ENCODE measurements around the gene NHERF1. TPM values are rescaled to one million over a fixed set of nuclear protein-coding genes. Genes with fewer than 3 reads are reported as not detected.

NHERF1 gene
- total and polyA plus RNA-seq, 2 of the 13 experiments (the other 11 are each of a cell fraction or from before 2014, with no cell fraction given), result 169 to 269 TPM

DNA sequence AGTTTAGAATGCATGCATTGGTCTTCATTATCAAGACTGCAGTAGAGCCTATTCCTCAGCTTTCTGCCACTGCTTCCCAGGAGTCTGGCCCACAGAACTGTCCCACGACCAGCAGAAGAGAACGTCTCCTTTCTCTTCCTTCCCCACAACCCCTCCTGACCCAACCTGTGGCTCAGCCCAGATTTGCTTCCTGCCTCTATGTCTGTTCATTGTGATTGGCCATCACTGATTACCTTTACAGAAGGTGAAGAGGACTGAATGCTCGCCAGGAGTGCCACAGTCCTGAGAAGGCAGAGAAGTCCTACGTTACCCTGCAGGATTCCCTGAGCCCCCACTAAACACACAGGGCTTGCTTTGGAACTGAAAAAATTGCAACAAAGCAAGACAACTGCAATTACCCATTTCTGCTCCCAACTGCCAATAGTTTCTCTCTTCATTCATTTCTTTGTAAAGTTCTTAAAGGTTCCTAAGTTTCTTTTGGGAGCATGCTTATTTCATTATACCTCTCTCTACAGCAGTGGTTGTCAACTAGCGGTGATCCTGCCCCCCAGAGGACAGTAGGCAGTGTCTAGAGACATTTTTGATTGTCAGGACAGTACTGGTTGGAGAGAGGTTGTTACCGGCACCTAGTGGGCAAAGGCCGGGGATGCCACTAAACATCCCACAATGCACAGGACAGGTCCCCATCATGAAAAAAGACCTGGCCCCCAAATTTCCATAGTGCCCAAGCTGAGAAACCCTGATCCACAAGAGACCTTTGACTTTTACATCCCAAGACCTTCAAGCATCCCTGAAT, 32.2 kb downstream of the NHERF1 start (continued):
- TF ChIP-seq, protein P1, sequence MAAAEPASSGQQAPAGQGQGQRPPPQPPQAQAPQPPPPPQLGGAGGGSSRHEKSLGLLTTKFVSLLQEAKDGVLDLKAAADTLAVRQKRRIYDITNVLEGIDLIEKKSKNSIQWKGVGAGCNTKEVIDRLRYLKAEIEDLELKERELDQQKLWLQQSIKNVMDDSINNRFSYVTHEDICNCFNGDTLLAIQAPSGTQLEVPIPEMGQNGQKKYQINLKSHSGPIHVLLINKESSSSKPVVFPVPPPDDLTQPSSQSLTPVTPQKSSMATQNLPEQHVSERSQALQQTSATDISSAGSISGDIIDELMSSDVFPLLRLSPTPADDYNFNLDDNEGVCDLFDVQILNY (CRISPR knock-in tag; conservative IDR thresholded peaks at IDR 0.05), result no peak
- TF ChIP-seq, protein P2, sequence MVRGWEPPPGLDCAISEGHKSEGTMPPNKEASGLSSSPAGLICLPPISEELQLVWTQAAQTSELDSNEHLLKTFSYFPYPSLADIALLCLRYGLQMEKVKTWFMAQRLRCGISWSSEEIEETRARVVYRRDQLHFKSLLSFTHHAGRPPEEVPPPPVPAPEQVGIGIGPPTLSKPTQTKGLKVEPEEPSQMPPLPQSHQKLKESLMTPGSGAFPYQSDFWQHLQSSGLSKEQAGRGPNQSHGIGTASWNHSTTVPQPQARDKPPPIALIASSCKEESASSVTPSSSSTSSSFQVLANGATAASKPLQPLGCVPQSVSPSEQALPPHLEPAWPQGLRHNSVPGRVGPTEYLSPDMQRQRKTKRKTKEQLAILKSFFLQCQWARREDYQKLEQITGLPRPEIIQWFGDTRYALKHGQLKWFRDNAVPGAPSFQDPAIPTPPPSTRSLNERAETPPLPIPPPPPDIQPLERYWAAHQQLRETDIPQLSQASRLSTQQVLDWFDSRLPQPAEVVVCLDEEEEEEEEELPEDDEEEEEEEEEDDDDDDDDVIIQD (CRISPR knock-in tag; IDR thresholded peaks at IDR 0.05; ENCODE audit: low read depth), result 0 out of 2 replicates have a peak, but pooled peaks have one; percentile 37
- TF ChIP-seq ETS1 (CRISPR knock-in tag; IDR thresholded peaks at IDR 0.05), result no peak
- TF ChIP-seq, protein P3, sequence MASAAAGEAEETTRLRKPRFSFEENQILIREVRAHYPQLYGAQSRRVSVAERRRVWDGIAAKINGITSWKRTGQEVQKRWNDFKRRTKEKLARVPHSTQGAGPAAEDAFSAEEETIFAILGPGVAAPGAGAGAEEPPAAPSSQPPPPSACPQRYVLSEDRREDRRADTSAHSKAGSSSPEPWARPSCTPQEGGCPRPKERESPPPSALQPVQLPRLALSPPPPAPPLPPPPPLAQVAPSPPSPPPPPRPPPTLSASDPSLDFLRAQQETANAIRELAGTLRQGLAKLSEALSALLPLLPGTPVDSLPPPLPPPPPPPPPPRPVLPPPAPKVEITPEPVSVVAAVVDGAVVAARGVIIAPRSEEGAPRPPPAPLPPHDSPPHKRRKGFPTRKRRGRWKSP (CRISPR knock-in tag; IDR thresholded peaks at IDR 0.05), result no peak
- no peak for TF ChIP-seq TEF (CRISPR knock-in tag; IDR thresholded peaks at IDR 0.05)
- TF ChIP-seq, protein P4, sequence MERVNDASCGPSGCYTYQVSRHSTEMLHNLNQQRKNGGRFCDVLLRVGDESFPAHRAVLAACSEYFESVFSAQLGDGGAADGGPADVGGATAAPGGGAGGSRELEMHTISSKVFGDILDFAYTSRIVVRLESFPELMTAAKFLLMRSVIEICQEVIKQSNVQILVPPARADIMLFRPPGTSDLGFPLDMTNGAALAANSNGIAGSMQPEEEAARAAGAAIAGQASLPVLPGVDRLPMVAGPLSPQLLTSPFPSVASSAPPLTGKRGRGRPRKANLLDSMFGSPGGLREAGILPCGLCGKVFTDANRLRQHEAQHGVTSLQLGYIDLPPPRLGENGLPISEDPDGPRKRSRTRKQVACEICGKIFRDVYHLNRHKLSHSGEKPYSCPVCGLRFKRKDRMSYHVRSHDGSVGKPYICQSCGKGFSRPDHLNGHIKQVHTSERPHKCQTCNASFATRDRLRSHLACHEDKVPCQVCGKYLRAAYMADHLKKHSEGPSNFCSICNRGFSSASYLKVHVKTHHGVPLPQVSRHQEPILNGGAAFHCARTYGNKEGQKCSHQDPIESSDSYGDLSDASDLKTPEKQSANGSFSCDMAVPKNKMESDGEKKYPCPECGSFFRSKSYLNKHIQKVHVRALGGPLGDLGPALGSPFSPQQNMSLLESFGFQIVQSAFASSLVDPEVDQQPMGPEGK (CRISPR knock-in tag; IDR thresholded peaks at IDR 0.05), result no peak
- no peak for TF ChIP-seq TMF1 (CRISPR knock-in tag; IDR thresholded peaks at IDR 0.05; ENCODE audit: low read depth)
- TF ChIP-seq FOXK1 (CRISPR knock-in tag; IDR thresholded peaks at IDR 0.05; ENCODE audit: borderline replicate concordance, low read depth), result no peak
- no peak for TF ChIP-seq ZNF567 (CRISPR knock-in tag; IDR thresholded peaks at IDR 0.05; ENCODE audit: borderline replicate concordance)
- TF ChIP-seq ZNF75D (CRISPR knock-in tag; IDR thresholded peaks at IDR 0.05; ENCODE audit: borderline replicate concordance), result no peak
- TF ChIP-seq KAT8 (CRISPR knock-in tag; IDR thresholded peaks at IDR 0.05), result peak; percentile 61
- no peak for TF ChIP-seq NBN (conservative IDR thresholded peaks at IDR 0.05)
- TF ChIP-seq CBFB (CRISPR knock-in tag; IDR thresholded peaks at IDR 0.05), result no peak
- TF ChIP-seq ZNF17 (CRISPR knock-in tag; IDR thresholded peaks at IDR 0.05), result no peak
- TF ChIP-seq TOE1 (CRISPR knock-in tag; IDR thresholded peaks at IDR 0.05), result no peak
- TF ChIP-seq SMYD3 (CRISPR knock-in tag; IDR thresholded peaks at IDR 0.05), result no peak
- TF ChIP-seq ZSCAN9 (CRISPR knock-in tag; IDR thresholded peaks at IDR 0.05; ENCODE audit: borderline replicate concordance), result peak; percentile 57; the same call in 1 of the 2 replicates
- TF ChIP-seq TFDP1 (CRISPR knock-in tag; IDR thresholded peaks at IDR 0.05; ENCODE audit: borderline replicate concordance), result no peak
- no peak for TF ChIP-seq FOXA1 (IDR thresholded peaks at IDR 0.05)
- 0 out of 2 replicates have a peak, but pooled peaks have one; percentile 23 for TF ChIP-seq FOXA1 (CRISPR knock-in tag; IDR thresholded peaks at IDR 0.05)
- no peak for TF ChIP-seq CHCHD3 (CRISPR knock-in tag; IDR thresholded peaks at IDR 0.05)
- no peak for TF ChIP-seq ZNF20 (CRISPR knock-in tag; IDR thresholded peaks at IDR 0.05)
